HG02973 (cell line): Measurements from ENCODE around the gene KIF25.

ENCODE experiments used
- ATAC-seq: cut with Tn5 transposase; IDR thresholded peaks from one replicate; pipeline ENCODE4 v1.9.1; 2021; ENCODE audit warnings: moderate library complexity; ENCODE audit not compliant: unreplicated experiment

Gene KIF25

DNA sequence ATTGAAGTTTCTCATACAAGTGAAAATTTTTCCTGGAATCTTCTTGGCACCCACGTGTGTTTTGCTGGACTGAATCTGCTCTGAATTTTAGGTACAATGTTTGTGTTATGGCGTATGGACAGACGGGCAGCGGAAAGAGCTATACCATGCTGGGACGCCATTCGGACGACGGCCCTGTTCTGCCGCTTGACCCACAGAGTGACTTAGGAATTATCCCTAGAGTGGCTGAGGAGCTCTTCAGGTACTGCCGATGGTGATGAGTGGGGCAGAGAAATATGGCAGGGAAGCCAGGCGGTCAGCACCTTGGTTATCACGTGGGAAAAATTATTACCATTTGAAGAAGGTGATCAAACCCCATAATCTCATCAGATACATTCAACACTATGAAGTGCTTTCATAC is 36.3 kb downstream of the KIF25 start:
- no peak for ATAC-seq

DNA sequence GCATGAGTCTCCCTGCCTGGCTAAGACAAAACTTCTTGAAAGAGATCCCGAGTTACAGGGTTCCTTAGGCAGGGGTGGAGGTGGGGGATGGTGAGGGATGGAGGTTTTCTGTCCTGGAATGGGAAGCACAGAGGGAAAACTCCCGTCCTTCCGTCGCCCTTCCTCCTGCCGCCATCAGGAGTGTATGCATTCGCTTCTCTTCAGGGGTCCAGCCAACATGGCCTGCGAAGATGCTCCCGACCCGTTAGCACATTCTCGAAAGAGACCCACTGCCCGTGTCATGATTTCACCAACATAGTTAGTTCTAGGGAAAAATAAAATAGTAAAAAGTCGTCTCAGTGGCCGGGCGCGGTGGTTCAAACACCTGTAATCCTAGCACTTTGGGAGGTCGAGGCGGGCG is 37.1 kb downstream of the KIF25 start:
- no peak for ATAC-seq

DNA sequence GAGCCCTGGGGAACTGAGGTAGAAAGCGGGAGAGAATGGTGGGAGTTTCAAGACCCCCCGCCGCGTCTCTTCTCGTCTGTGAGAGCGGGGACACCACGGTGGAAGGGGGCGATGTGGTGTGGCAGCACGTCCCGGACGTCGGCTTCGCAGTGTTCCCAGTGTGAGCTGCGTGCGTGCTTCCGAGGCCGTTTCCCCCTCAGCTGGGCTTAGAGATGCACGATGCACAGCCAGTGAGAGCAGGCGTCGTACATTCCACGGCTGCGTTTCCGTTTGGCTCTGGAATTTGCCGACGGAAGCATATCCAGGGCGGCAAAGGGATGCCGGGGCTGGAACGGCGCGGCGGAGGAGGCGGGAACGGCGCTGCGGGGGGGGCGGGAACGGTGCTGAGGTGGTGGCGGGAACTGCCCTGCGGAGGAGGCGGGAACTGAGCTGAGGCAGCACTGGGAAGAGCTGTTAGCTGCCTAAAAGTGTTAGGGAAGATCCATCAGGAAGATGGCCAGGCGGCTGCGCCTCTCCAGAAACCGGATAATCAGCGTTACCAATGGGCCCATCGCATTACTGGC is 37.7 kb downstream of the KIF25 start:
- ATAC-seq = no peak

GRCh38 chr6:168035661-168036545 is 38.4 kb downstream of the KIF25 start:
- no peak for ATAC-seq

GRCh38 chr6:168037242-168037641 is 39.8 kb downstream of the KIF25 start:
- no peak for ATAC-seq

- no peak for ATAC-seq
These were observed 40.4 kb downstream of the KIF25 start for GRCh38 chr6:168037856-168038255.

DNA sequence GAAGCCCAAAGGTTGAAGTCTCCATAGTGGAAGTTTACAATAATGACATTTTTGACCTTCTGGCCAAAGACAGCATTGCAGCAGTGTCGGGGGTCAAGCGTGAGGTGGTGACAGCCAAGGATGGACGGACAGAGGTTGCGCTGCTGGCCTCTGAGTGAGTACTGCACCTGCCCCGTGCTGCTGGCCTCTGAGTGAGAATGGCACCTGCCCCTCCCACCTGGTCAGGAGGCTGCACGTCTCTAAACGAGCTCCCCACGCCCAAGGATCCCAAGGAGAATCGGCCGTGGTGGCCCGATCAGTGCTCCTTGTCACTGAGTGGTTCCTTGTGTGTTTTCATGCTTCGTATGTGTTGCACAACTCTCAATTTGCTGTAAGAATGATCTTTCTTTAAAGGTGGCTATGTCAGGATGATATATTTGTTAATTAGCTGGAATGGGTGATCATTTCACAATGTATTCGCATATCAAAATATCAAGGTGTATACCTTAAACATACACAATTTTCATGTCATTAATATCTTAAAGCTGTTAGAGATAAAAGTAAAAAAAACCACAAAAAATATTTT is 41.2 kb downstream of the KIF25 start:
- ATAC-seq = no peak

DNA sequence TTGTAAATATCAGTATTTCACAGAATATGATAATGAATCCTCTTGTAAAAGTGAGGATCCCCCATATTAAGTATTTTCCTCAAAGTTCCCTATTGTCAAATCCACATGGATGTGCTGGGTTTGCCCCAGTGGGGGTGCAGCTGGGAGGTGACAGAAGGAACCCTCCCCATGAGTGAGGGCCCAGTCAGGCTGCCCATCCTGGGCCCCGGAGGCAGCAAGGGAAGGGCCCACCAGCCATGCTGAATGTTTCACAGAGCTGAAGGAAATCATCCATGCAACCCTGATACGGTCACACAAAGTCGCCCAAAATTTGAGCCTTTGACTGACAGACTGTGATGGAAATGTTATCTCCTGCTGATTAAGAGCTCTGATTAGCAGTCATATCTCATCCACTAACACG is 41.8 kb downstream of the KIF25 start:
- no peak for ATAC-seq

- ATAC-seq = no peak
These were observed 42.4 kb downstream of the KIF25 start for GRCh38 chr6:168039849-168040248.

DNA sequence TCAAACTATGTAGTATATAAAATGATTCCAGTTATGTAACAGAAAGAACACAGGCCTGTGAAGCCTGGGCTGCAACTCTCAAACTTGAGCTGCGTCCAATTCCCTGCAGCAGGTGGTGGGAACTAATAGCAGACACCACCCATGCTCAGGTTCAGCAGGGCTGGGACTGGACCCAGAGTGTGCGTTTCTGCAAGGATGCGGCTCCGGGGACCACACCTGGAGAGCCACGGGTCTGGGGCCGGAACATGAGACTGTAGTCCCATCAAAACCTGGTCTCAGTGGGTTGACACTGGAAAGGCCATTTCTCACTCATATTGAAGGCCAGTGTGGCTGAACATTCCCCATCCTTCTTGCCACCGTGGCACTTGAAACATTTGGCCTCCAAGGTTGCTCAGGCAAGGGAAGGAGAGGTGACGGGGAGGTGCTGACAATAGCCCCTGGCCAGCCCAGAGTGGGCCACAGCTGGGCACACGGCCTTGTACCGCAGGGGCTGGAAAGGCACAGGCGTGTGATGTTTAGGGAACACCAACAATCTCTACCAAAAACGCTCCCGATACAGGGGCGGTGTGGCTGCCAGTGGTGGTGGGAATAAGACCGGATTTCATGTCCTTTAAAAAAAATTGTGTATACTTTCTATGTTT is 43.5 kb downstream of the KIF25 start:
- ATAC-seq = no peak

- ATAC-seq = no peak
These were observed 44.5 kb downstream of the KIF25 start for GRCh38 chr6:168041928-168042327.

DNA sequence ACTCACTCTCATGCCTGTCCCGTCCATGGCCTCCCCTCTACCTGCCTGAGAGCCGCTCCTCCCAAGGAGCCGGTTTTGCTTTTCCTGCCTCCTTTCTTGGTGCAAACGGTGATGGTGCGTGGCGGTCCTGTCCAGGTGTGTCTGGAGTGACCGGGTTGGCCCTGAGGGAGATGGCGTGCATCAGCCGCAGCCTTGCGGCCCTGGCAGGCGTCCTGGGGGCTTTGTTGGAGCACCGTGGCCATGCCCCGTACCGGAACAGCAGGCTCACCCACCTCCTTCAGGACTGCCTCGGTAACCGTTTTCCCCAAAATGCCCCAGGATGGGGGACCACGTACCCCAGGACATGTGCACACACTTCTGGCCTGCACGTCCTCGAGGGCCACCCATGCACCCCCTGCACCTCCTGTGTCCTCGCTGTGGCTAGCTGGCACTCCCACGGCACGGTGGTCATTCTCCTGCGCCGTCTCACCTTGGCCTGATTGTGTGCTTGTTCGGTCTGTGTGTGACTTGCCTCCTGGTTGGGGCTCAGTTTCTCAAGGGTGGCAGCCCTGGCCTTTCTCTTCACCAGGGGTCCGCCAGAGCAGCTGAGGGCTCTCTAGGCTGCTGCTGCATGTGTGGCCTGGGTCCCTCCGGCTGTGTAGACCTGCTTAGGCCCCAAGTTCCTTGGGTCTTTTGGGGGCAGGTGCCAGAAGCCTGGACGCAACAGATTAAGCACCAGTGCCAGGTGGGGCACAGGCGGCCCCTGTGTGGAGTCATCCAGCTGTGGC is 45.1 kb downstream of the KIF25 start:
- ATAC-seq = no peak

DNA sequence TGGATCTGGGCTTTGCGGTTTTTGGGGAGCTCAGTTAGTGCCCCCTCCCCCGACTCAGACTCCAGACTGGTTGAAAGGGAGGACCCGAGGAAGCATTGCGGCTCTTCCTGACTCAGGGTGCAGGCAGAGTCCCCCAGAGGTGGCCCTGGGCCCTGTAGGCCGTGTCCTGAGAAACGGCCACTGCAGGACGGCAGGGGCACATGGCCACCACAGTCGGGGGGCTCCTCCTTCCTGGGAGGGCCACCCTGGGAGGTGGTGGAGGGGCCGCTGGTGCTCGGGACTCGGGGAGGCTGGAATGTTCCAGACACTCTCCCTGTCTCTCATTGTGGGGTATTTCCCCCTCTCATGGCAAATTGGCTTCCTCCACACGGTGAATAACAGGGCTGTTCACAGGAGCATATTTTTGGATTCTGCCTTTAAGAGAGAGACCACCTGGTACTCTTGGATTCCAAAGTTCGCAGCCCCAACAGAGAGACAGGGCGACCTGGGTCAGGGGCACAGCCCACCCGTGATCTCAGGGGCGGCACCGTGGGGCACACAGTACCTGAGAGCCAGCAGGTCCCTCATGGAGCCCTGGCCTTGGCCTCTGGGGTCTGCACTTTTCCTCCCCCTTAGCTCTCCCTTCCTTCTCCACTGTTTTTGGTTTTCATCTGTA is 45.8 kb downstream of the KIF25 start:
- no peak for ATAC-seq

GRCh38 chr6:168043848-168044415 is 46.5 kb downstream of the KIF25 start:
- ATAC-seq = no peak

DNA sequence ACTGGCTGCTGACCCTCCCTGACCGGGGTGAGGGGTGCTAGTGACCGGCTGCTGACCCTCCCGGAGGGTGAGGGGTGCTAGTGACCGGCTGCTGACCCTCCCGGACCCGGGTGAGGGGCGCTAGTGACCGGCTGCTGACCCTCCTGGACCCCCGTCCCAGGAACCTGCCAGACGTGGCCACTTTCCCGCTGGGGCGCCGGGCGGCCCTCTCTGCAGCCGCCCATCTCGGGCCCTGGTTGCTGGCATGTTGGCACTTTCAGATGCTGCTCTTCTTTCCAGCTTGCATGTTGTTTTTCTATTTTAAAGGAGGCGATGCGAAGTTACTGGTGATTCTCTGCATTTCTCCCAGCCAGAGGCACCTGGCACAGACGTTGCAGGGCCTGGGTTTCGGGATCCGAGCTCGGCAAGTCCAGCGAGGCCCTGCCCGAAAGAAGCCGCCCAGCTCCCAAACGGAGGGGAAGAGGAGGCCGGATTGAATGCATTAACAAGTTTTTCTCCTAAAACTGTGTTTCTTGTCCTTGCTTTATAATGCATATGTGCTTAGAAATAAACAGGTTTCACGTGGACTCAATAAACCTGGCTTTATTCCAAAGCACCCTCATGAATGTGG is 47.2 kb downstream of the KIF25 start:
- no peak for ATAC-seq

GRCh38 chr6:168045141-168045691 is 47.7 kb downstream of the KIF25 start:
- no peak for ATAC-seq

DNA sequence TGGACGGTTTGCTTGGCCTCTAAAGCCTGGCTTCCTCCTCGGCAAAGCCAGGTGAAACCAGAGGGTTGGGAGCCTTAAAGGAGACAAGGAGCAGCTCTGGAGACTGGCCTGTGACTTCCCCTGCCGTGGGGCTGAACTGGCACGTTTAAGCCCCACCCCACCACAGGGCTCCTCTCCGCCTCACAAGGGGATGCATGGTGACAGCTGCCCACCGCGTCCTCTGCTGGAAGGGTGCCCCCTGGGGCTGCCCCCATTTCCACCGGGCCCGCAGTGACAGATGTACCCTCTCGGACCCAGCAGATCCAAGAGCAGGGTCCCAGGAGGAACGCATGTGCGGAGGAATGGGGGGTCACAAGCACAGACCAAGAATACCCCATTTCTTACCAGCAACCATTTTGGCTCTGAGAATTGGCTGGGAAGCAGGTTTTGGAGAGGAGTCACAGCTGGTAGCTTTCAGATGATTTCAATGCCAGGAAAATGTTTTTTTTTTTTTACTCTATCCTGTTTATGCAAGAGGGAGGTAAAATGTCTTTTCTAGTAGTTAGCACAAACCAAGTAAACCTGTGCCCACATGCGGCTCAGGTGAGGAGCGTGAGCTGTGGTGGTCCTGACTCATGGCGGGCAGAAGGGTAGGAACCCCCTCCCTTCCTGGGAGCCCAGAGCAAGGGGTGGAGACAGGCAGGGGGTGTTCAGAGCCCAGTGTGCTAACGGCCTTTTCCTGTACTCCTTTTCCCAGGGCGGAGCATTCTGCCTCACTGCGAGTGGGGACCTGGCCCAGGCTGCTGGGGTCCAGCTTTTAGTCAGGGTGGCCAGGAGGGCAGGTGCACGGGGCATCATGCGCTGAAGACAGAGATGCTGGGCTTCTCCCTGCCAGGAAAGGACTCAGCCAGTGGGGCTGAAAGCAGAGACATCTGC is 48.5 kb downstream of the KIF25 start:
- ATAC-seq = no peak

GRCh38 chr6:168046696-168047095 is 49.2 kb downstream of the KIF25 start:
- ATAC-seq = no peak
